ENCODE data around the gene POU3F3. TPM values are rescaled to one million over a fixed set of nuclear protein-coding genes. Genes with fewer than 3 reads are reported as not detected.

Gene POU3F3
- not detected for total RNA-seq

DNA sequence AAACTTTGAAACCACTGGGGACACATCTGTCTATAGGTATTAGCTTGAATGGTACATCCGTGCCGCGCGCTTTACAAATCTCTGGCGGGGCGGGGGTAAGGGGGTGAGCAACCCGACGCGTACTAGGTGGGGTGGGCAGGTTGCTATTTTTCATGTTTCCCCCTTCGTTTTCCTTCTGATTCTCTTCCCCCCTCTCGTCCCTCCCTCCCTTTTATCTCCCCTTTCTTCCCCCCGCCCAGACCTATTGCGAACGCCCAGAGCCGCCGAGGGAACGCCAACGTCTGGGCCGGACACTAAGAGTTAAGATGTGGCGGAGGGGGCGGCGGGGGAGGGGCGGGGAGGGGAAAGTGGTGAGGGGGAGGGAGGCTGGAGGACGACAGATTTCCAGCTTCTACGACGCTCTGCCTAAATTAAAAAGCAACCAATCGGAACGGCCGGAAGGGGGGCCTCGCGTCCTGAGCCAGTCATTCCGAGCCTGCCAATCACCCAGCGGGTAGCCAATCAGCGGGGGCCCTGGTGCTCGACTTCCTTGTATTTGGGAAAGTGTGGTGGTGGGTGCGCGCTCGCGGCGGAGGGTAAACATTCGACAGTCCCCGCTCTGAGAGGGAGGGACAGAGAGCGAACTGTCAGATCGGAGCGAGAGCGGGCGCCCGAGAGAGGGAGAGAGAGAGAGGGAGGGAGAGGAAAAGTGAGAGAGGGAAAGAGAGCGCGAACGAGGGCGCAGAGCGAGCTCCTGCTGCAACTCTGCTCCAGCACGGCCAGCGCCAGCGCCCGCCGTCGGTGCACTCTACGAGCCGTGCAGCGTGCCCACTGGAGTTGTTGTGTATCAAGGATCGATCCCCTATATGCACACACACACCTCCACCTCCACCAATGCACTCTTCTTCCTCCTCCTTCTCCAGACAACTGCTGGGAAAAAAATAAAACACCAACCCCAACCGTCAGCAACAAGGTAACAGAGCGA, at the start of gene POU3F3:
POU3F3 (plus strand) TSS at position 582 of the 964 bp plus-strand sequence. CDS start 1,396 bp downstream, outside the sequence.
- DNase-seq = peak; percentile 62
- Mint-ChIP-seq H3K27ac (peak within 1 kb of the TSS; percentile 25), H3K9me3 (no peaks in the 10 kb centered on the region), H3K4me1 (ENCODE audit: low read depth) (peaks cover 42% of the 10 kb centered on the region), H3K27me3 (ENCODE audit: low read depth) (peaks cover 75% of the 10 kb centered on the region), H3K36me3 (ENCODE audit: low read depth) (peaks cover 5% of the 10 kb centered on the region), H3K4me3 (peak within 1 kb of the TSS; percentile 74)
- CTCF ChIA-PET = interaction anchor here (0.7 kb wide), 1 partner anchor 18 kb away, joined by 3 read pairs; no protein-coding TSS in a partner anchor
- intact Hi-C loops (cut with micrococcal nuclease) = loop anchor here (2.0 to 5.0 kb wide), 3 partner anchors 19 to 383 kb away; partner anchors contain the start of gene MRPS9

DNA sequence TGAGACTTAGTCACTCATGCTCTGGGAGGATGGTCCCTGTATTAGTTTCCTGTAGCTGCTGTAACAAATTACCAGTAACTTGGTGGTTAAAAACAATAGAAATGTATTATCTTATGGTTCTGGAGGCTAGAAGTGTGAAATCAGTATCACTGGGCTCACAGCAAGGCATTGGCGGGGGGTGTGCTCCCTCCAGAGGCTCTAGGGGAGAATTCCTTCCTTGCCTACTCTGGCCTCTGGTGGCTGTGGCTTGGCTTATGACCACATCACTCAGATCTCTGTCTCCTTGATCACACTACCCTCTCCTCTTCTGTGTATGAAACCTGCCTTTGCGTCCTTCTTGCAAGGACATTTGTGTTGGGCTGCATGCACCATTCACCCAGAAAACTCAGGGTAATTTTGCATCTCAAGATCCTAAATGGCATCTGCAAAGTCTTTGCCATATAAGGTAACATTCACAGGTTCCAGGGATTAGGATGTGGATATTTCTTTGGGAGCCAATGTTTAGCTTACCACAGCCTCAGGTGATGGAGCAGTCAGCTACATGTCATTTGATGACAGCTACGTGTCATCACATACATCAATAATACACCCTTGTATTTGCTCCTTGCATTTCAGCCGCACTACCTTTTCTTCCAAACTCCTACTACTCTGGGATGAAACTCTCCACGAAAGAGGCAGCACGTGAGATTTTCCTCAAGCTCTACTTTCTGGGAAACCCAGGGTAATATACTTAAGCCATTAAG, 49.6 kb upstream of the POU3F3 start:
- Mint-ChIP-seq H3K36me3 (ENCODE audit: low read depth) (no peaks in the 10 kb centered on the region), H3K4me1 (ENCODE audit: low read depth) (no peaks in the 10 kb centered on the region), H3K4me3 (no peak overlapping the region), H3K9me3 (peaks cover 8% of the 10 kb centered on the region), H3K27ac (no peak overlapping the region), H3K27me3 (ENCODE audit: low read depth) (peaks cover 3% of the 10 kb centered on the region)
- intact Hi-C loops (cut with micrococcal nuclease) = no loop called here
- DNase-seq = no peak
- CTCF ChIA-PET = no interaction called here

- H3K4me1 Mint-ChIP-seq (ENCODE audit: low read depth) = no peaks in the 10 kb centered on the region
- no peaks in the 10 kb centered on the region for H3K36me3 Mint-ChIP-seq (ENCODE audit: low read depth)
- intact Hi-C loops (cut with micrococcal nuclease) = no loop called here
- peaks cover 10% of the 10 kb centered on the region for H3K27me3 Mint-ChIP-seq (ENCODE audit: low read depth)
- no peaks in the 10 kb centered on the region for H3K9me3 Mint-ChIP-seq
- no peak for DNase-seq
- no peak overlapping the region for H3K4me3 Mint-ChIP-seq
- H3K27ac Mint-ChIP-seq = no peak overlapping the region
- CTCF ChIA-PET = no interaction called here
Measured at GRCh38 chr2:104812286-104812685, 41.6 kb upstream of the POU3F3 start.

GRCh38 chr2:104816143-104816542, 37.8 kb upstream of the POU3F3 start:
- no peaks in the 10 kb centered on the region for H3K36me3 Mint-ChIP-seq (ENCODE audit: low read depth)
- no peaks in the 10 kb centered on the region for H3K9me3 Mint-ChIP-seq
- intact Hi-C loops (cut with micrococcal nuclease) = no loop called here
- H3K4me1 Mint-ChIP-seq (ENCODE audit: low read depth) = no peaks in the 10 kb centered on the region
- DNase-seq = no peak
- H3K4me3 Mint-ChIP-seq = no peak overlapping the region
- no peak overlapping the region for H3K27ac Mint-ChIP-seq
- CTCF ChIA-PET = no interaction called here
- H3K27me3 Mint-ChIP-seq (ENCODE audit: low read depth) = peaks cover 14% of the 10 kb centered on the region

- no peak overlapping the region for H3K27ac Mint-ChIP-seq
- H3K4me3 Mint-ChIP-seq = no peak overlapping the region
- peaks cover 11% of the 10 kb centered on the region for H3K27me3 Mint-ChIP-seq (ENCODE audit: low read depth)
- DNase-seq = no peak
- CTCF ChIA-PET = no interaction called here
- no peaks in the 10 kb centered on the region for H3K36me3 Mint-ChIP-seq (ENCODE audit: low read depth)
- H3K4me1 Mint-ChIP-seq (ENCODE audit: low read depth) = no peaks in the 10 kb centered on the region
- intact Hi-C loops (cut with micrococcal nuclease) = no loop called here
- H3K9me3 Mint-ChIP-seq = no peaks in the 10 kb centered on the region
Measured at GRCh38 chr2:104818264-104818663, 35.7 kb upstream of the POU3F3 start.

GRCh38 chr2:104820126-104820525, 33.8 kb upstream of the POU3F3 start:
- no peak for DNase-seq
- CTCF ChIA-PET = no interaction called here
- Mint-ChIP-seq H3K27me3 (ENCODE audit: low read depth) (peaks cover 11% of the 10 kb centered on the region), H3K27ac (no peak overlapping the region), H3K9me3 (peaks cover 5% of the 10 kb centered on the region), H3K4me3 (no peak overlapping the region), H3K4me1 (ENCODE audit: low read depth) (no peaks in the 10 kb centered on the region), H3K36me3 (ENCODE audit: low read depth) (no peaks in the 10 kb centered on the region)
- intact Hi-C loops (cut with micrococcal nuclease) = no loop called here

DNA sequence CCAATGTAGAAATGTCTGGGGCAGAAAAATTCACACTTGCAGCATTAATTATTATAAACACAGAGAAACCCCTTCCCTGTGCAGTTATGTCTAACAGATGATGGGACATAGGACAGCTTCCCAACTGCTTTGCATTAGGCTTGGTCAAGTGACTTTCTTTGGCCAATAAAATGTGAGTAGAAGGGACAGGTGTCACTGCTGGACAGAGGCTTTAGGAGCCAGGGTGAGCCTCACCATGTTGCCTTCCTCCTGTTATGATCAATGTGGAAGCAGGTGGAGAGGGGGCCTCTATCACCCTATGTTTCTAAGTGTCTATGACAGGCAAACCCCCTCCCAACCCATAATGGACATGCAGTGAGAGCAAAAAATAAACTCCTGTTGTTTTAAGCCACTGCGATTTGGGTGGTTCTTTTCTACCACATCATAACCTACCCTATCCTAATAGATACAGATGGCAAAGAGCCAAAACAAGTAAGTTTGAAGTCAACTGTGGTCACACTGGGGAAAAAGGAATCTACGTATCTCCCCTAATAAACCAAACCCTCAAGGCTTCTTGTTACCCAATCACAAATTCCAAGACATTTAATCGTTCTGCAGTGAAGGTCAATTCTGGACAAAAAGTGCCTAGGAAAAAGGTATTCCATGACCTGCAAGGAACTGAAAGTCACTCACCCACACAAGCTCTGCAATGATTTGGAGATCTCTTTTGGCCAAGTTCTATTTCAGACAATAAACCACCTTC, 28.6 kb upstream of the POU3F3 start:
- Mint-ChIP-seq H3K27ac (no peak overlapping the region), H3K4me3 (no peak overlapping the region), H3K27me3 (ENCODE audit: low read depth) (peaks cover 22% of the 10 kb centered on the region), H3K36me3 (ENCODE audit: low read depth) (no peaks in the 10 kb centered on the region), H3K4me1 (ENCODE audit: low read depth) (no peaks in the 10 kb centered on the region), H3K9me3 (peaks cover 5% of the 10 kb centered on the region)
- CTCF ChIA-PET = no interaction called here
- no peak for DNase-seq
- intact Hi-C loops (cut with micrococcal nuclease) = no loop called here

DNA sequence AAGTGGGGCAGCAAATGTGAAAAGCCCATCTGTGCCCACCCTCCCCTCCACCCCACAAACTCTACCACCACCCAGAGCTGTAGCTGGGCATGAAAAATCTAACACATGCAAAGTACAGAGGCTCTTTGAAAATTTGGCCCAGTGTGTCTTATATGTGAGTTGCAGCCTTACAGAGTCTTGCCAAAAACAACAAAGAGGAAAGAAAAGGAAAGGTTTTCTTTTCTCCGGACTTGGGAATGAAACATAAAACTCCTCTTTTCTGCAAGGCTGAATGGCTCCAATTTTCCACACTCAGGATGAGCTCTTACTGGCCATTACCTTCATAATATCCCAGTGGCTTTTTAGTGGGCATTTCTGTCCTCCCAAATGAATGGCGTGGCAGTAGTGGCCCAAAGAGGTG, 27.9 kb upstream of the POU3F3 start:
- Mint-ChIP-seq H3K4me3 (no peak overlapping the region), H3K27me3 (ENCODE audit: low read depth) (peaks cover 24% of the 10 kb centered on the region), H3K4me1 (ENCODE audit: low read depth) (no peaks in the 10 kb centered on the region), H3K27ac (no peak overlapping the region), H3K9me3 (peaks cover 5% of the 10 kb centered on the region), H3K36me3 (ENCODE audit: low read depth) (no peaks in the 10 kb centered on the region)
- CTCF ChIA-PET = no interaction called here
- no peak for DNase-seq
- intact Hi-C loops (cut with micrococcal nuclease) = no loop called here

GRCh38 chr2:104831742-104832141, 22.2 kb upstream of the POU3F3 start:
- Mint-ChIP-seq H3K4me3 (no peak overlapping the region), H3K36me3 (ENCODE audit: low read depth) (no peaks in the 10 kb centered on the region), H3K27me3 (ENCODE audit: low read depth) (peaks cover 26% of the 10 kb centered on the region), H3K4me1 (ENCODE audit: low read depth) (no peaks in the 10 kb centered on the region), H3K9me3 (no peaks in the 10 kb centered on the region), H3K27ac (no peak overlapping the region)
- intact Hi-C loops (cut with micrococcal nuclease) = no loop called here
- no peak for DNase-seq
- CTCF ChIA-PET = interaction anchor here (0.7 kb wide), 1 partner anchor 49 kb away, joined by 3 read pairs; no protein-coding TSS in a partner anchor

- Mint-ChIP-seq H3K27ac (no peak overlapping the region), H3K36me3 (ENCODE audit: low read depth) (no peaks in the 10 kb centered on the region), H3K9me3 (no peaks in the 10 kb centered on the region), H3K4me1 (ENCODE audit: low read depth) (no peaks in the 10 kb centered on the region), H3K4me3 (no peak overlapping the region), H3K27me3 (ENCODE audit: low read depth) (peaks cover 25% of the 10 kb centered on the region)
- CTCF ChIA-PET = no interaction called here
- DNase-seq = no peak
- intact Hi-C loops (cut with micrococcal nuclease) = loop anchor here (5.0 kb wide), 1 partner anchor 38 kb away; no protein-coding TSS in a partner anchor
Measured at GRCh38 chr2:104834431-104835153, 19.3 kb upstream of the POU3F3 start.

- Mint-ChIP-seq H3K4me1 (ENCODE audit: low read depth) (no peaks in the 10 kb centered on the region), H3K9me3 (no peaks in the 10 kb centered on the region), H3K36me3 (ENCODE audit: low read depth) (no peaks in the 10 kb centered on the region), H3K27ac (no peak overlapping the region), H3K4me3 (no peak overlapping the region), H3K27me3 (ENCODE audit: low read depth) (peaks cover 20% of the 10 kb centered on the region)
- intact Hi-C loops (cut with micrococcal nuclease) = loop anchor here (5.0 kb wide), 1 partner anchor 36 kb away; no protein-coding TSS in a partner anchor
- CTCF ChIA-PET = interaction anchor here (0.6 to 1.5 kb wide), 3 partner anchors 13 to 17 kb away, joined by 3 to 4 read pairs (median 3); no protein-coding TSS in a partner anchor
- no peak for DNase-seq
Measured at GRCh38 chr2:104836265-104836664, 17.6 kb upstream of the POU3F3 start.
